Coronary artery (tissue), 2 donors: Measurements from ENCODE around the gene TNS1.
A peak's percentile ranks its signal among the peaks of the same experiment; 100 is the strongest.

ENCODE experiments used
- DNase-seq: peaks from one replicate; pipeline ENCODE4 v3.0.0-alpha.2; 2017; ENCODE audit warnings: low spot score
- H3K27ac ChIP-seq, 2 donors: fragments of 200-600 bp; sonication (generic); one replicate each; pipeline ENCODE4 v1.5.1; 2016 to 2019
- H3K4me3 ChIP-seq: fragments of 200-600 bp; sonication (generic); 2 replicates; pipeline ENCODE4 v1.5.1; 2016; ENCODE audit warnings: mild to moderate bottlenecking, moderate library complexity
- TF ChIP-seq, protein P1 (sequence below): fragments of 200-600 bp; sonication (generic); IDR thresholded peaks from one replicate; pipeline ENCODE4 v1.5.1; 2019; ENCODE audit warnings: antibody characterized with exemption

Gene TNS1

GRCh38 chr2:217905395-217905794, 97.4 kb downstream of the TNS1 start:
- TF ChIP-seq, protein P1, sequence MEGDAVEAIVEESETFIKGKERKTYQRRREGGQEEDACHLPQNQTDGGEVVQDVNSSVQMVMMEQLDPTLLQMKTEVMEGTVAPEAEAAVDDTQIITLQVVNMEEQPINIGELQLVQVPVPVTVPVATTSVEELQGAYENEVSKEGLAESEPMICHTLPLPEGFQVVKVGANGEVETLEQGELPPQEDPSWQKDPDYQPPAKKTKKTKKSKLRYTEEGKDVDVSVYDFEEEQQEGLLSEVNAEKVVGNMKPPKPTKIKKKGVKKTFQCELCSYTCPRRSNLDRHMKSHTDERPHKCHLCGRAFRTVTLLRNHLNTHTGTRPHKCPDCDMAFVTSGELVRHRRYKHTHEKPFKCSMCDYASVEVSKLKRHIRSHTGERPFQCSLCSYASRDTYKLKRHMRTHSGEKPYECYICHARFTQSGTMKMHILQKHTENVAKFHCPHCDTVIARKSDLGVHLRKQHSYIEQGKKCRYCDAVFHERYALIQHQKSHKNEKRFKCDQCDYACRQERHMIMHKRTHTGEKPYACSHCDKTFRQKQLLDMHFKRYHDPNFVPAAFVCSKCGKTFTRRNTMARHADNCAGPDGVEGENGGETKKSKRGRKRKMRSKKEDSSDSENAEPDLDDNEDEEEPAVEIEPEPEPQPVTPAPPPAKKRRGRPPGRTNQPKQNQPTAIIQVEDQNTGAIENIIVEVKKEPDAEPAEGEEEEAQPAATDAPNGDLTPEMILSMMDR = no peak
- H3K4me3 ChIP-seq = peak overlapping the region; percentile 64
- peak overlapping the region; percentile 93 to 99 for H3K27ac ChIP-seq
- peak; percentile 88 for DNase-seq

GRCh38 chr2:217904614-217904965, 98.2 kb downstream of the TNS1 start:
- DNase-seq = no peak
- TF ChIP-seq, protein P1 = no peak
- H3K4me3 ChIP-seq = peak overlapping the region; percentile 64
- H3K27ac ChIP-seq = peak overlapping the region; percentile 93 to 99

DNA sequence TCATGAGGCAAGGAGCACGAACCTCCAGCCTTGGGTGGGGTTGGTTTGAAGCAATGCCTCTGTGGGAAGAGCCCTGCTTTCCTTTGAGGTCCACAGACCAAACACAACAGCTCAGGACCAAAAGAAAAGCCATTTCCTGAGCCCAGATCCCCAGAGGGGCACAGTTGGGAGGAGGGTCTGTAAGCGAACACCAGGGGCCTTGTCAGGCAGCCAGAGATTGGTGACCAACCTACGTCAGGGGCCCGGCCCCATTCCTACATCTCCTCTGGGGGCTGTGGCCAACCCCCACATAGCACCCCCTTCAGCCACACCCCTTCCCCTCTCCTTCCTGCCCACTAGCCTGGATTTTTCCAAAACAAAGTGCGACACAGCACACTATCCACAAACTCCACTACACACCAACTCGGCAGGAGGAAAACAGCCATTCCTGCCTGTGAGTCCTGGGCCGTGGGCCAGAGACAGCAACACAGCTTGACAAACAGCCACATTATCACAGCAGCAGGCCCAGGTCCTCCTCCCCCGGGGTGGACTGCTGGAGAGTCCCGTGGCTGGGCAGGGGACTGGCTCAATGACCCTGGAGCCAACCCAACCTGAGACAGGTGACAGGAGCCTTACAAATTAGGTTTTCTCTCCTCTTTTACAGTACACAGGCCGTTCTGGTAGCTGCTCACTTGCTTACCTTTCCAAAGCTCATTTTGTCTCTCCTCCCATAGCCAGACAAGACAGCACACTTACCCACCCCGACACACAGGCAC, 98.8 kb downstream of the TNS1 start:
- TF ChIP-seq, protein P1 = no peak
- peak overlapping the region; percentile 93 to 99 for H3K27ac ChIP-seq
- peak overlapping the region; percentile 64 for H3K4me3 ChIP-seq
- peak; percentile 95 for DNase-seq

- TF ChIP-seq, protein P1 = no peak
- no peak for DNase-seq
- peak overlapping the region; percentile 93 to 99 for H3K27ac ChIP-seq
- H3K4me3 ChIP-seq = peak overlapping the region; percentile 64
These were observed 99.5 kb downstream of the TNS1 start for GRCh38 chr2:217903142-217903858.

DNA sequence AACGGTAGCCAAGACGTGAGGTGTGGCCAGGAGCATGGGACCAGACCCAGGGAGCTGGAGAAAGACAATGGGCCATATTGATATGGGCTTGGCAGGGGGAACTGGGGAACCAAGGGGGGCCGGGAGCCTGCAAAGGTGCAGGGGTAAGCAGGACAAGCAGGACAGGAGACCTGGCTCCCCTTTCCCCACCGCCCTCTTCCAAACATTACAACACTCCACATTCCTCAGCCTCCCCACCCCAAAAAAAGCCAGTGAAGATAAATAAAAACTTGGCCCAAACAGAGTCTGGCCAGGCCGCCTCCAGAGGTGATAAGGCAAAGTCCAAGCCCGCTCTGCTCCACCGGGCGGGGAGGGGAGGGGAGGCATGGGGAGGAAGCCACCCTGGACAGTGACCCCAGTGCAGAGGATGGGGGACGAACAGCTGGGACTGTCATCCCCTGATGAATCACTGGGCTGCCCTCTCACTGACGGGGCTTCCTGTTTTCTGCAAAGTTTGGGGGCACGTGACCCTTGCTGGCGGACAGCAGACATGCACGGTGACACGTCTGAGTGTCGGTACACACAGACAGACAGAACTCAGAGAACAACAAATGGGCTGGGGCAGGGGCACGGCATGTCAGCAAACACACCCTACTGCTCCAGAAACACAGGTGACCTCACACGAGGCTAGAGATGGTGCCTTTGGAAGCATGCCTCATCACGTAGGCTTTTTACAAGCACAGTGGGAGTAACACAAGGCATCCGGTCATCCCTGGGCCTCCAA, 100.2 kb downstream of the TNS1 start:
- DNase-seq = peak; percentile 95
- Histone ChIP-seq H3K4me3 (peak overlapping the region; percentile 64), H3K27ac (peak overlapping the region; percentile 93 to 99)
- TF ChIP-seq, protein P1 = no peak

GRCh38 chr2:217901835-217902378, 100.9 kb downstream of the TNS1 start:
- peak; percentile 91 for DNase-seq
- TF ChIP-seq, protein P1 = no peak
- Histone ChIP-seq H3K4me3 (peak overlapping the region; percentile 64), H3K27ac (peak overlapping the region; percentile 93 to 99)
